ENCODE measurements around the gene ATMIN. TPM values are rescaled to one million over a fixed set of nuclear protein-coding genes. Genes with fewer than 3 reads are reported as not detected.

Gene ATMIN
- total and polyA plus RNA-seq, 2 experiments from 2014 or later, result 22.0 to 60.5 TPM

- no peak overlapping the region for H3K27ac Mint-ChIP-seq
These were observed 44.6 kb downstream of the ATMIN start for GRCh38 chr16:81080233-81080632.

More at GRCh38 chr16:81080233-81080632, 44.6 kb downstream of the ATMIN start:
- Histone ChIP-seq H4K20me1 (replicated peaks; ENCODE audit: insufficient read depth) (peaks cover 8% of the 10 kb centered on the region; the same call in 1 of the 2 replicates), H3K4me2 (no peak overlapping the region), H3K4me1 (ENCODE audit: insufficient read depth) (peaks cover 15% of the 10 kb centered on the region), H3K27ac (ENCODE audit: low read depth) (no peak overlapping the region), H3F3A (replicated peaks; ENCODE audit: low read depth) (0 out of 2 replicates have a peak, but pooled peaks cover under 1% of the 10 kb centered on the region), H2AFZ (no peak overlapping the region), H3K36me3 (ENCODE audit: insufficient read depth) (0 out of 2 replicates have a peak, but pooled peaks cover 18% of the 10 kb centered on the region), H3K4me3 (no peak overlapping the region), H3K9me2 (ENCODE audit: insufficient read depth) (no peaks in the 10 kb centered on the region), H3K79me2 (replicated peaks; ENCODE audit: insufficient read depth) (no peaks in the 10 kb centered on the region; the same call in 1 of the 2 replicates), H3K27me3 (ENCODE audit: insufficient read depth) (no peaks in the 10 kb centered on the region)
- Mint-ChIP-seq H3K9me3 (no peaks in the 10 kb centered on the region), H3K36me3 (ENCODE audit: low read depth) (peaks cover 19% of the 10 kb centered on the region), H3K4me3 (no peak overlapping the region), H3K4me1 (no peaks in the 10 kb centered on the region), H3K27me3 (ENCODE audit: insufficient read depth, low read depth, poor library complexity) (peaks cover 4% of the 10 kb centered on the region)
- no peak for TF ChIP-seq ETS1 (IDR thresholded peaks at IDR 0.05)
- TF ChIP-seq CTCF (conservative IDR thresholded peaks at IDR 0.05; ENCODE audit: low read depth in 2 of 2), result no peak
- no peak for TF ChIP-seq JUNB (IDR thresholded peaks at IDR 0.05; ENCODE audit: unreplicated experiment)
- TF ChIP-seq POLR2AphosphoS5 (IDR thresholded peaks at IDR 0.05; ENCODE audit: low read depth), result no peak
- no peak for TF ChIP-seq EZH2phosphoT487 (IDR thresholded peaks at IDR 0.05; ENCODE audit: unreplicated experiment)
- no peak for TF ChIP-seq REST (IDR thresholded peaks at IDR 0.05; ENCODE audit: unreplicated experiment)
- TF ChIP-seq STAT1 (IDR thresholded peaks at IDR 0.05; ENCODE audit: unreplicated experiment), result no peak
- no peak for TF ChIP-seq NANOG (IDR thresholded peaks at IDR 0.05; ENCODE audit: borderline replicate concordance)
- TF ChIP-seq ZNF114 (CRISPR knock-in tag; IDR thresholded peaks at IDR 0.05), result no peak
- TF ChIP-seq EZH2 (IDR thresholded peaks at IDR 0.05; ENCODE audit: low read depth, unreplicated experiment), result no peak
- TF ChIP-seq ZNF331 (CRISPR knock-in tag; IDR thresholded peaks at IDR 0.05; ENCODE audit: low read depth), result no peak
- no peak for TF ChIP-seq CREB1 (CRISPR knock-in tag; IDR thresholded peaks at IDR 0.05; ENCODE audit: low read depth)
- no peak for TF ChIP-seq ZNF462 (CRISPR knock-in tag; IDR thresholded peaks at IDR 0.05)
- ATAC-seq, result no peak
- DNase-seq (ENCODE audit: low spot score), result no peak
